IMR-90 (cell line): ENCODE data around the gene KLHL6. TPM values are rescaled to one million over a fixed set of nuclear protein-coding genes. Genes with fewer than 3 reads are reported as not detected.

Source experiments
- ATAC-seq: fragments of 200-7000 bp; cut with Tn5 transposase; 2 replicates; pipeline ENCODE4 v1.9.1; 2020; ENCODE audit warnings: low read depth, mild to moderate bottlenecking, moderate library complexity
- BruUV-seq: library from RNA; stranded (reverse); fragments of 400-500 nt; replicated peaks from 2 replicates; lab custom pipeline; 2021; lab: Mats Ljungman, UMichigan
- CTCF ChIA-PET: fragments of 300-600 bp; formaldehyde crosslinking; extraction: SDS; loops from one replicate; lab custom pipeline; 2021; ENCODE audit warnings: antibody characterized with exemption; lab: Yijun Ruan, JAX
- POLR2A ChIA-PET: fragments of 300-600 bp; sonication (Branson Sonifier 250); formaldehyde crosslinking; loops from one replicate; lab custom pipeline; 2022; ENCODE audit warnings: antibody characterized with exemption; ENCODE audit not compliant: unreplicated experiment; lab: Charles Lee
- DNase-seq: peaks from one replicate; pipeline ENCODE4 v3.0.0; 2013
- H2AFZ ChIP-seq: replicated peaks from 2 replicates; pipeline ENCODE3; 2013; ENCODE audit warnings: low read length, mild to moderate bottlenecking; ENCODE audit not compliant: poor library complexity
- H2AK5ac ChIP-seq: 2 replicates; pipeline ENCODE4 v1.6.1; 2013; ENCODE audit warnings: low read depth, low read length, inconsistent platforms
- H2AK9ac ChIP-seq: replicated peaks from 2 replicates; pipeline ENCODE3; 2013; ENCODE audit warnings: mild to moderate bottlenecking, low read depth, low read length, moderate library complexity; ENCODE audit not compliant: poor library complexity
- H2BK120ac ChIP-seq: 2 replicates; pipeline ENCODE4 v1.6.1; 2013; ENCODE audit warnings: low read depth, low read length, inconsistent platforms
- H2BK15ac ChIP-seq: 3 replicates; pipeline ENCODE4 v1.6.1; 2013; ENCODE audit warnings: low read depth, low read length, inconsistent platforms
- H2BK20ac ChIP-seq: 2 replicates; pipeline ENCODE4 v1.6.1; 2013; ENCODE audit warnings: low read depth, mild to moderate bottlenecking, inconsistent platforms, low read length, moderate library complexity
- H2BK5ac ChIP-seq: 2 replicates; pipeline ENCODE4 v1.6.1; 2013; ENCODE audit warnings: mild to moderate bottlenecking, low read depth, low read length, inconsistent platforms; ENCODE audit not compliant: poor library complexity, severe bottlenecking
- H3K14ac ChIP-seq: replicated peaks from 2 replicates; pipeline ENCODE4 v1.6.1; 2013; ENCODE audit warnings: low read depth, low read length, inconsistent platforms
- H3K18ac ChIP-seq: 2 replicates; pipeline ENCODE4 v1.6.1; 2013; ENCODE audit warnings: low read depth, low read length, control low read depth
- H3K23ac ChIP-seq: 2 replicates; pipeline ENCODE4 v1.6.1; 2013; ENCODE audit warnings: low read depth, low read length, inconsistent platforms
- H3K27ac ChIP-seq: 2 replicates; pipeline ENCODE4 v1.5.1; 2013; ENCODE audit warnings: mild to moderate bottlenecking, control low read depth, low read length; ENCODE audit not compliant: insufficient read depth
- H3K27me3 ChIP-seq: 2 replicates; pipeline ENCODE4 v1.6.1; 2013; ENCODE audit warnings: low read length; ENCODE audit not compliant: control insufficient read depth, insufficient read depth
- H3K36me3 ChIP-seq: 2 replicates; pipeline ENCODE4 v1.6.1; 2013; ENCODE audit warnings: low read length, mixed read lengths; ENCODE audit not compliant: control insufficient read depth, insufficient read depth
- H3K4ac ChIP-seq: 2 replicates; pipeline ENCODE4 v1.6.1; 2013; ENCODE audit warnings: low read depth, low read length, inconsistent platforms
- H3K4me1 ChIP-seq: 2 replicates; pipeline ENCODE4 v1.6.1; 2013; ENCODE audit warnings: low read length, mixed read lengths; ENCODE audit not compliant: control insufficient read depth, insufficient read depth
- H3K4me2 ChIP-seq: 2 replicates; pipeline ENCODE4 v1.6.1; 2013; ENCODE audit warnings: low read depth, mild to moderate bottlenecking, control low read depth, low read length, moderate library complexity
- H3K4me3 ChIP-seq: 2 replicates; pipeline ENCODE4 v1.5.1; 2013; ENCODE audit warnings: low read depth, mild to moderate bottlenecking, control low read depth, low read length, moderate library complexity; ENCODE audit not compliant: insufficient read depth
- H3K56ac ChIP-seq: 2 replicates; pipeline ENCODE4 v1.6.1; 2013; ENCODE audit warnings: low read length, inconsistent platforms; ENCODE audit not compliant: insufficient read depth; ENCODE audit errors: extremely low read depth
- H3K79me1 ChIP-seq, 2 experiments: 2 replicates each; pipeline ENCODE4 v1.6.1; 2013; ENCODE audit warnings: low read length in 2 of 2, inconsistent platforms in 1 of 2, low read depth in 1 of 2
- H3K9ac ChIP-seq: 2 replicates; pipeline ENCODE4 v1.6.1; 2013; ENCODE audit warnings: low read depth, low read length, control low read depth
- H3K9me1 ChIP-seq: 2 replicates; pipeline ENCODE4 v1.6.1; 2013; ENCODE audit warnings: low read length, inconsistent platforms; ENCODE audit not compliant: insufficient read depth
- H3K9me3 ChIP-seq: 2 replicates; pipeline ENCODE4 v1.6.1; 2013; ENCODE audit warnings: low read length; ENCODE audit not compliant: control insufficient read depth, insufficient read depth
- H4K20me1 ChIP-seq: 2 replicates; pipeline ENCODE4 v1.6.1; 2013; ENCODE audit warnings: low read length, inconsistent platforms; ENCODE audit not compliant: insufficient read depth
- H4K5ac ChIP-seq: 2 replicates; pipeline ENCODE4 v1.6.1; 2013; ENCODE audit warnings: mild to moderate bottlenecking, low read depth, low read length, control low read depth
- H4K8ac ChIP-seq, 2 experiments: 2 replicates each; pipeline ENCODE4 v1.6.1; 2013; ENCODE audit warnings: low read depth in 2 of 2, low read length in 2 of 2, control low read depth in 1 of 2, inconsistent platforms in 1 of 2
- H4K91ac ChIP-seq: 2 replicates; pipeline ENCODE4 v1.6.1; 2013; ENCODE audit warnings: low read depth, low read length, inconsistent platforms; ENCODE audit not compliant: insufficient read depth
- CEBPB ChIP-seq: IDR thresholded peaks from 2 replicates; pipeline ENCODE4 v1.6.1; 2012; ENCODE audit warnings: low read depth, low read length, improper control_type of control experiment
- CHD1 ChIP-seq: IDR thresholded peaks from 2 replicates; pipeline ENCODE4 v1.6.1; 2012; ENCODE audit warnings: low read depth, low read length, improper control_type of control experiment
- ELK1 ChIP-seq: fragments of 150-350 bp; IDR thresholded peaks from 2 replicates; pipeline ENCODE4 v1.6.1; 2016; ENCODE audit warnings: low read depth, mild to moderate bottlenecking, low read length, moderate library complexity, borderline replicate concordance
- FOS ChIP-seq: fragments of 150-350 bp; IDR thresholded peaks from 2 replicates; pipeline ENCODE4 v1.6.1; 2016; ENCODE audit warnings: low read depth, low read length
- MAFK ChIP-seq: IDR thresholded peaks from 2 replicates; pipeline ENCODE4 v1.6.1; 2012; ENCODE audit warnings: low read depth, low read length, improper control_type of control experiment
- MAZ ChIP-seq: IDR thresholded peaks from 2 replicates; pipeline ENCODE4 v1.6.1; 2012; ENCODE audit warnings: low read depth, mild to moderate bottlenecking, low read length, improper control_type of control experiment, moderate library complexity, borderline replicate concordance
- MXI1 ChIP-seq: IDR thresholded peaks from 2 replicates; pipeline ENCODE4 v1.6.1; 2012; ENCODE audit warnings: low read depth, mild to moderate bottlenecking, low read length, moderate library complexity, borderline replicate concordance
- NFE2L2 ChIP-seq: fragments of 150-350 bp; IDR thresholded peaks from 2 replicates; pipeline ENCODE4 v1.6.1; 2016; ENCODE audit warnings: low read depth, mild to moderate bottlenecking, low read length
- POLR2A ChIP-seq: IDR thresholded peaks from 2 replicates; pipeline ENCODE4 v1.6.1; 2012; ENCODE audit warnings: mild to moderate bottlenecking, low read depth, low read length
- RAD21 ChIP-seq: IDR thresholded peaks from 2 replicates; pipeline ENCODE4 v1.6.1; 2012; ENCODE audit warnings: low read length, improper control_type of control experiment
- RCOR1 ChIP-seq: IDR thresholded peaks from 2 replicates; pipeline ENCODE4 v1.6.1; 2012; ENCODE audit warnings: mild to moderate bottlenecking, low read length, improper control_type of control experiment; ENCODE audit not compliant: insufficient replicate concordance
- RFX5 ChIP-seq: IDR thresholded peaks from 2 replicates; pipeline ENCODE4 v1.8.0; 2012; ENCODE audit warnings: low read depth, mild to moderate bottlenecking, low read length, moderate library complexity
- USF2 ChIP-seq: fragments of 150-350 bp; IDR thresholded peaks from 2 replicates; pipeline ENCODE4 v1.6.1; 2017; ENCODE audit warnings: mild to moderate bottlenecking, antibody characterized with exemption, low read length, low read depth
- WGBS, 2 experiments: methylation state at CpG; one replicate each; pipeline versions ENCODE4 v1.1.5 to v1.1.7; 2013; ENCODE audit warnings: missing lambda C conversion rate in 2 of 2; ENCODE audit not compliant: insufficient read length in 1 of 2; ENCODE audit errors: extremely low coverage in 2 of 2; 5-methylcytosine and 5-hydroxymethylcytosine counted together
- dilution Hi-C: fragments of 300-500 bp; cut with HindIII; formaldehyde crosslinking; loops from one replicate; pipeline ENCODE4 v1.14.3; 2018; ENCODE audit warnings: low sequenced_read_pairs; ENCODE audit not compliant: unreplicated experiment
- in situ Hi-C: fragments of 300-500 bp; cut with MboI; formaldehyde crosslinking; loops from 3 replicates; pipeline ENCODE4 v1.14.3; 2019; ENCODE audit warnings: low sequenced_read_pairs, inconsistent platforms, mixed read lengths
- intact Hi-C: fragments of 100-400 bp; cut with micrococcal nuclease; formaldehyde crosslinking; loops from 2 replicates; pipeline ENCODE4 v1.10.0; 2022
- polyA plus RNA-seq, 3 experiments: library from polyadenylated mRNA; depleted of rRNA; stranded (reverse); fragments of >200 nt; gene quantifications; 2 replicates each; pipeline ENCODE4 v1.2.3, GENCODE V29; 2012; ENCODE audit warnings: low replicate concordance in 1 of 3
- total RNA-seq: library from RNA; depleted of rRNA; stranded (reverse); fragments of >200 nt; gene quantifications from 2 replicates; pipeline ENCODE4 v1.2.3, GENCODE V29; 2012

The KLHL6 gene
- total and polyA plus RNA-seq, 2 of the 4 experiments (the other 2 are of a cell fraction) = not detected

GRCh38 chr3:183485093-183485492 is 70.4 kb downstream of the KLHL6 start:
- TF ChIP-seq USF2 = no peak
- TF ChIP-seq MXI1 = no peak
- TF ChIP-seq RFX5 = no peak
- TF ChIP-seq CEBPB = no peak
- TF ChIP-seq POLR2A = no peak
- no peak for TF ChIP-seq FOS
- no peak for TF ChIP-seq MAZ
- TF ChIP-seq RCOR1 = no peak
- no peak for TF ChIP-seq NFE2L2
- TF ChIP-seq MAFK = no peak
- TF ChIP-seq RAD21 = no peak
- TF ChIP-seq ELK1 = no peak
- no peak for TF ChIP-seq CHD1
- Histone ChIP-seq H4K8ac (no peak overlapping the region), H3K56ac (no peak overlapping the region), H2AK9ac (no peak overlapping the region), H4K20me1 (no peaks in the 10 kb centered on the region), H3K4me1 (peaks cover 8% of the 10 kb centered on the region), H3K27ac (no peak overlapping the region), H3K9me1 (no peaks in the 10 kb centered on the region), H3K23ac (no peak overlapping the region), H3K4ac (no peak overlapping the region), H3K18ac (no peak overlapping the region), H3K27me3 (peaks cover 2% of the 10 kb centered on the region; the same call in 1 of the 2 replicates), H2BK120ac (no peak overlapping the region), H3K4me2 (no peak overlapping the region), H3K9me3 (no peaks in the 10 kb centered on the region), H4K91ac (no peak overlapping the region), H3K36me3 (no peaks in the 10 kb centered on the region), H3K4me3 (no peak overlapping the region), H3K79me1 (no peaks in the 10 kb centered on the region), H2BK15ac (no peak overlapping the region), H2AK5ac (no peak overlapping the region), H3K14ac (no peak overlapping the region), H2AFZ (no peak overlapping the region), H2BK5ac (no peak overlapping the region), H4K5ac (no peak overlapping the region), H2BK20ac (no peak overlapping the region), H3K9ac (no peak overlapping the region)
- WGBS, 2 experiments = no CpG with 5 or more reads among the region's 6 CpGs
- dilution Hi-C loops = no loop called here
- BruUV-seq = no TSS peak
- intact Hi-C loops = no loop called here
- DNase-seq = no peak
- in situ Hi-C loops = no loop called here
- no peak for ATAC-seq
- ChIA-PET POLR2A (no interaction called here), CTCF (interaction anchor here (0.6 kb wide), 1 partner anchor 10 kb away, joined by 3 read pairs; no protein-coding TSS in a partner anchor)
